B cell (primary cell): Measurements from ENCODE around the gene KCND3. TPM values are rescaled to one million over a fixed set of nuclear protein-coding genes. Genes with fewer than 3 reads are reported as not detected.

Experiments
- ATAC-seq: fragments of 200-7000 bp; cut with Tn5 transposase; one replicate; pipeline ENCODE4 v1.10.0; 2021; ENCODE audit warnings: low read depth, mild to moderate bottlenecking, moderate number of reproducible peaks, moderate library complexity
- CTCF ChIA-PET: fragments of 350-600 bp; sonication (Branson Sonifier 250); formaldehyde crosslinking; loops from one replicate; lab custom pipeline; 2021; ENCODE audit warnings: antibody characterized with exemption, inconsistent platforms; lab: Charles Lee
- POLR2A ChIA-PET: fragments of 350-600 bp; sonication (Branson Sonifier 250); formaldehyde crosslinking; loops from one replicate; lab custom pipeline; 2021; ENCODE audit warnings: antibody characterized with exemption; lab: Charles Lee
- DNase-seq: peaks from one replicate; pipeline ENCODE4 v3.0.0; 2013
- H2AFZ ChIP-seq: 2 replicates; pipeline ENCODE4 v1.6.1; 2012; ENCODE audit warnings: mild to moderate bottlenecking, low read depth, low read length; ENCODE audit not compliant: insufficient read depth, poor library complexity, severe bottlenecking
- H3K27ac ChIP-seq, 2 donors: 1 replicate in 1 of 2; 2 replicates in 1 of 2; pipeline ENCODE4 v1.5.1; 2012 to 2013; ENCODE audit warnings: low read length in 2 of 2, mild to moderate bottlenecking in 2 of 2, moderate library complexity in 1 of 2
- H3K27me3 ChIP-seq, 4 experiments: fragments of 200-600 bp in 1 of 4; sonication (generic) in 1 of 4; replicated peaks in 1 of 4; 1 replicate in 2 of 4; 2 replicates in 2 of 4; pipeline versions ENCODE4 v1.6.1 to v1.7.0; 2013 to 2016; ENCODE audit warnings: low read length in 3 of 4, mild to moderate bottlenecking in 2 of 4, mixed read lengths in 1 of 4, moderate library complexity in 1 of 4; ENCODE audit not compliant: insufficient read depth in 4 of 4, control insufficient read depth in 3 of 4; ENCODE audit errors: control extremely low read depth in 1 of 4
- H3K36me3 ChIP-seq, 2 experiments: replicated peaks in 1 of 2; 1 replicate in 1 of 2; 2 replicates in 1 of 2; pipeline versions ENCODE4 v1.6.1 to v1.7.1; 2013; ENCODE audit warnings: low read length in 1 of 2; ENCODE audit not compliant: insufficient read depth in 2 of 2, control insufficient read depth in 1 of 2; ENCODE audit errors: control extremely low read depth in 1 of 2, extremely low read depth in 1 of 2
- H3K4me1 ChIP-seq, 2 donors: fragments of 200-600 bp in 1 of 2; sonication (generic) in 1 of 2; 1 replicate in 1 of 2; 2 replicates in 1 of 2; pipeline versions ENCODE4 v1.5.1 to v1.6.1; 2013 to 2017; ENCODE audit warnings: low read length in 2 of 2; ENCODE audit not compliant: control insufficient read depth in 2 of 2, insufficient read depth in 2 of 2
- H3K4me2 ChIP-seq: replicated peaks from 2 replicates; pipeline ENCODE3; 2012; ENCODE audit warnings: mild to moderate bottlenecking, low read depth, low read length; ENCODE audit not compliant: poor library complexity, severe bottlenecking
- H3K4me3 ChIP-seq, 5 experiments: fragments of 200-600 bp in 1 of 5; sonication (generic) in 1 of 5; 1 replicate in 3 of 5; 2 replicates in 2 of 5; pipeline versions ENCODE4 v1.5.1 to v1.7.0; 2011 to 2016; ENCODE audit warnings: low read length in 4 of 5, mild to moderate bottlenecking in 4 of 5, low read depth in 2 of 5, control low read depth in 1 of 5, moderate library complexity in 1 of 5; ENCODE audit not compliant: insufficient read depth in 1 of 5; ENCODE audit errors: control extremely low read depth in 1 of 5, extremely low read depth in 1 of 5
- H3K79me2 ChIP-seq: fragments of 200-600 bp; sonication (generic); one replicate; pipeline ENCODE4 v1.6.0; 2016; ENCODE audit warnings: low read length; ENCODE audit not compliant: control insufficient read depth, insufficient read depth
- H3K9ac ChIP-seq: fragments of 200-600 bp; sonication (generic); 2 replicates; pipeline ENCODE4 v1.6.1; 2017; ENCODE audit warnings: mild to moderate bottlenecking, low read length, moderate library complexity
- H3K9me3 ChIP-seq, 3 donors: one replicate each; pipeline versions ENCODE4 v1.6.1 to v1.7.1; 2013; ENCODE audit warnings: low read length in 2 of 3; ENCODE audit not compliant: control insufficient read depth in 2 of 3, insufficient read depth in 1 of 3; ENCODE audit errors: control extremely low read depth in 1 of 3
- H4K20me1 ChIP-seq: 2 replicates; pipeline ENCODE4 v1.6.0; 2012; ENCODE audit warnings: mild to moderate bottlenecking, low read length; ENCODE audit not compliant: insufficient read depth, control insufficient read depth, poor library complexity, severe bottlenecking
- H3K27ac Mint-ChIP-seq: one replicate; pipeline ENCODE4 v1.8.0; 2021; ENCODE audit warnings: mixed read lengths
- H3K27me3 Mint-ChIP-seq: one replicate; pipeline ENCODE4 v1.8.0; 2021; ENCODE audit warnings: mixed read lengths
- H3K4me1 Mint-ChIP-seq: one replicate; pipeline ENCODE4 v1.8.0; 2021; ENCODE audit warnings: mixed read lengths
- H3K4me3 Mint-ChIP-seq: one replicate; pipeline ENCODE4 v1.8.0; 2021; ENCODE audit warnings: mixed read lengths
- H3K9me3 Mint-ChIP-seq: one replicate; pipeline ENCODE4 v1.8.0; 2022; ENCODE audit warnings: mixed read lengths; ENCODE audit not compliant: insufficient read depth
- EZH2 ChIP-seq: IDR thresholded peaks from 2 replicates; pipeline ENCODE4 v1.6.1; 2012; ENCODE audit warnings: borderline replicate concordance, low read depth, mild to moderate bottlenecking, moderate library complexity, low read length; ENCODE audit not compliant: insufficient read depth, poor library complexity, severe bottlenecking
- WGBS: methylation state at CpG from one replicate; pipeline ENCODE4 v1.1.5; 2013; ENCODE audit warnings: missing lambda C conversion rate; ENCODE audit not compliant: insufficient coverage; 5-methylcytosine and 5-hydroxymethylcytosine counted together
- intact Hi-C: fragments of 100-400 bp; cut with micrococcal nuclease; formaldehyde crosslinking; loops from one replicate; pipeline ENCODE4 v1.10.0; 2022
- polyA plus RNA-seq: library from polyadenylated mRNA; depleted of rRNA; stranded (reverse); fragments of >200 nt; gene quantifications from 2 replicates; pipeline ENCODE4 v1.2.3, GENCODE V29; 2012
- total RNA-seq, 2 donors: library from RNA; stranded (reverse); fragments of 120-200 nt in 1 of 2; gene quantifications; 1 replicate in 1 of 2; 2 replicates in 1 of 2; pipeline versions ENCODE4 v1.2.3 to v1.2.4, GENCODE V29; 2013 to 2022
- TF ChIP-seq, protein P1 (sequence below): fragments of 200-600 bp; IDR thresholded peaks from one replicate; pipeline ENCODE4 v1.8.0; 2022; ENCODE audit warnings: antibody characterized with exemption, mild to moderate bottlenecking

The KCND3 gene
- total and polyA plus RNA-seq, 2 donors (not counting 1 experiment from before 2014, with no cell fraction given), result 0.07 TPM; not detected in 1

DNA sequence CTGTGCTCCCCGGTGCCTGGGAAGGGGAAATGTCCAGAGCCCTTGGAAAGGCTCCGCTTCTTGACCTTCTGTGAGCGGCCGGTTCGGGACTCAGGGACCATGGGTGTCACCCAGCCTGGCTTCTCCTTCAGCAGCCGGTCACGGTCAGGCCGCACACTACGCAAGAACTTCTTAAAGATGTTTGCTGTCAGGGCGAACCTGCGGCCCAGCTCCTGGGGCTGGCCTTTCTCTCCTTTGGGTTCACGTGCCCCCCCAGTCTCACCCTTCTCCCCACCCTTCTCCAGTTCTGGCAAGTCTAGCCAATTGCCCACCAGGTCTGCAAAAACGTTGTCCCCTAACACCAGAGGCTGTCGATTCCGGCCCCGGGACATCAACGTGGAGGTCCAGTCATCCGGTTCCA, 262.4 kb downstream of the KCND3 start:
- WGBS, result 90% methylated on average over 13 of the region's 18 CpGs
- H3K36me3 ChIP-seq, result no peaks in the 10 kb centered on the region
- H2AFZ ChIP-seq, result no peak overlapping the region
- CTCF ChIA-PET, result interaction anchor here (1.9 to 2.1 kb wide), 2 partner anchors 40 to 42 kb away, joined by 7 read pairs; no protein-coding TSS in a partner anchor
- peaks cover 12 to 19% of the 10 kb centered on the region in 2 donors for H3K4me1 ChIP-seq
- H3K9ac ChIP-seq, result no peak overlapping the region
- H3K4me1 Mint-ChIP-seq, result peaks cover 21% of the 10 kb centered on the region
- intact Hi-C loops, result no loop called here
- H3K27ac Mint-ChIP-seq, result no peak overlapping the region
- ATAC-seq (no peak), DNase-seq (no peak)
- no peaks in the 10 kb centered on the region for H3K79me2 ChIP-seq
- H3K9me3 Mint-ChIP-seq, result no peaks in the 10 kb centered on the region
- H3K27me3 Mint-ChIP-seq, result no peaks in the 10 kb centered on the region
- H3K27me3 ChIP-seq, result no peaks in the 10 kb centered on the region
- POLR2A ChIA-PET, result no interaction called here
- TF ChIP-seq, protein P1, sequence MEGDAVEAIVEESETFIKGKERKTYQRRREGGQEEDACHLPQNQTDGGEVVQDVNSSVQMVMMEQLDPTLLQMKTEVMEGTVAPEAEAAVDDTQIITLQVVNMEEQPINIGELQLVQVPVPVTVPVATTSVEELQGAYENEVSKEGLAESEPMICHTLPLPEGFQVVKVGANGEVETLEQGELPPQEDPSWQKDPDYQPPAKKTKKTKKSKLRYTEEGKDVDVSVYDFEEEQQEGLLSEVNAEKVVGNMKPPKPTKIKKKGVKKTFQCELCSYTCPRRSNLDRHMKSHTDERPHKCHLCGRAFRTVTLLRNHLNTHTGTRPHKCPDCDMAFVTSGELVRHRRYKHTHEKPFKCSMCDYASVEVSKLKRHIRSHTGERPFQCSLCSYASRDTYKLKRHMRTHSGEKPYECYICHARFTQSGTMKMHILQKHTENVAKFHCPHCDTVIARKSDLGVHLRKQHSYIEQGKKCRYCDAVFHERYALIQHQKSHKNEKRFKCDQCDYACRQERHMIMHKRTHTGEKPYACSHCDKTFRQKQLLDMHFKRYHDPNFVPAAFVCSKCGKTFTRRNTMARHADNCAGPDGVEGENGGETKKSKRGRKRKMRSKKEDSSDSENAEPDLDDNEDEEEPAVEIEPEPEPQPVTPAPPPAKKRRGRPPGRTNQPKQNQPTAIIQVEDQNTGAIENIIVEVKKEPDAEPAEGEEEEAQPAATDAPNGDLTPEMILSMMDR, result no peak
- TF ChIP-seq EZH2, result no peak
- H3K4me3 Mint-ChIP-seq, result no peak overlapping the region
- no peak overlapping the region for H3K27ac ChIP-seq
- no peaks in the 10 kb centered on the region for H4K20me1 ChIP-seq
- no peaks in the 10 kb centered on the region for H3K9me3 ChIP-seq
- H3K4me2 ChIP-seq, result no peak overlapping the region
- no peak overlapping the region for H3K4me3 ChIP-seq

DNA sequence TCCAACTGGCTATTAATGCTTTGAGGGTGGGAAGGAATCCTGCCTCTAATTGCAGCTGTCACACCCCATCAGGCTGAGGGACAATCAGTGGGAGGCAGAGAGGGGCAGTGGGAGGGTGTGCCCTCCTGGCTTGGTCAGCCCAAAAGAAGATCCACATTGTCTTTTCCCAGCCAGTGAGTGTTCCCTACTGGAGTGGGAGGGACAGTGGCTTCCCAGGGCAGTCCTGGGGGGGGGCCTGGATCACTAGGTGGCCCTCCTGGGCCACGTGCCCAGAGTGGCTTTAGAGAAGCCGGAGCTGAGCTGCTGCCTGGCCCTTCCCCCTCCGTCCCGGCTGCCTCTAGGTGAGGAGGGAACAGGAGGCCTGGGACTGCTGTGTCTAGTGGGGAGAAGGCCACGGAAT, 264.3 kb downstream of the KCND3 start:
- TF ChIP-seq, protein P1, result no peak
- no peak for TF ChIP-seq EZH2
- ChIA-PET POLR2A (no interaction called here), CTCF (interaction anchor here (1.2 to 2.1 kb wide), 3 partner anchors 10 to 42 kb away, joined by 4 to 10 read pairs (median 7); no protein-coding TSS in a partner anchor)
- Histone ChIP-seq H3K27ac (no peak overlapping the region), H3K9ac (no peak overlapping the region), H4K20me1 (no peaks in the 10 kb centered on the region), H3K27me3 (no peaks in the 10 kb centered on the region), H3K9me3 (no peaks in the 10 kb centered on the region), H3K4me1 (peaks cover 12 to 19% of the 10 kb centered on the region in 2 donors), H3K4me3 (no peak overlapping the region), H3K36me3 (no peaks in the 10 kb centered on the region), H3K79me2 (no peaks in the 10 kb centered on the region), H3K4me2 (no peak overlapping the region), H2AFZ (no peak overlapping the region)
- ATAC-seq (no peak), DNase-seq (no peak)
- H3K27ac Mint-ChIP-seq, result no peak overlapping the region
- peaks cover 21% of the 10 kb centered on the region for H3K4me1 Mint-ChIP-seq
- intact Hi-C loops, result no loop called here
- no peaks in the 10 kb centered on the region for H3K9me3 Mint-ChIP-seq
- WGBS, result 93% methylated on average over 5 of the region's 5 CpGs
- H3K4me3 Mint-ChIP-seq, result no peak overlapping the region
- no peaks in the 10 kb centered on the region for H3K27me3 Mint-ChIP-seq
